ENCODE results near the gene DOCK4. TPM values are rescaled to one million over a fixed set of nuclear protein-coding genes. Genes with fewer than 3 reads are reported as not detected.

Gene DOCK4
- total RNA-seq, 1 donor from 2014 or later: 60.3 TPM

DNA sequence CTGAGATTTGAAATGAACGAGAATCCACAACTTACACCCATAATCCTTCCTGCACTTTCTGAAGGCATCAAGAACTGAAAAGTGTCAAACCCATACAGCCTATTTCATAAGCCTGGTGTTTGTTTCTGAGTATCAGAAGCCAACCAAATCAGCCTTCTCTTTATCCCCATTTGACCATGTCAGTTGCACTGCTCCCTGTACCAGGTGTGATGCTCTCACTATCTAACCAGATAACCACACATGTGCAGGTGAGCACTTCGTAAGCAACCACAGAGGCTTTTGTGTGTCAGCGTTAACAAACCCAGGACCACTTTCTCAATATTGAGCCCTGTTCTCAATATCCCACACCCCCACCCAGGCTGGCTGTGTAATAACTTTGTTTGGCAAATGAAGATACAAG lies 114.4 kb downstream of the DOCK4 start:
- Mint-ChIP-seq H3K4me3 (ENCODE audit: unreplicated experiment) (no peak overlapping the region), H3K27me3 (ENCODE audit: unreplicated experiment) (no peaks in the 10 kb centered on the region), H3K9me3 (ENCODE audit: unreplicated experiment) (no peaks in the 10 kb centered on the region), H3K27ac (ENCODE audit: unreplicated experiment) (no peak overlapping the region), H3K36me3 (ENCODE audit: unreplicated experiment) (no peaks in the 10 kb centered on the region), H3K4me1 (ENCODE audit: low read depth, unreplicated experiment) (no peaks in the 10 kb centered on the region)
- no peak for TF ChIP-seq CTCF (IDR thresholded peaks at IDR 0.05; ENCODE audit: partially characterized antibody, unreplicated experiment)
- DNase-seq: no peak

- no peak for TF ChIP-seq CTCF (IDR thresholded peaks at IDR 0.05; ENCODE audit: partially characterized antibody, unreplicated experiment)
- H3K27ac Mint-ChIP-seq (ENCODE audit: unreplicated experiment): no peak overlapping the region
- H3K4me1 Mint-ChIP-seq (ENCODE audit: low read depth, unreplicated experiment): no peaks in the 10 kb centered on the region
Observed at GRCh38 chr7:112089551-112089950, 116.6 kb downstream of the DOCK4 start.

DNA sequence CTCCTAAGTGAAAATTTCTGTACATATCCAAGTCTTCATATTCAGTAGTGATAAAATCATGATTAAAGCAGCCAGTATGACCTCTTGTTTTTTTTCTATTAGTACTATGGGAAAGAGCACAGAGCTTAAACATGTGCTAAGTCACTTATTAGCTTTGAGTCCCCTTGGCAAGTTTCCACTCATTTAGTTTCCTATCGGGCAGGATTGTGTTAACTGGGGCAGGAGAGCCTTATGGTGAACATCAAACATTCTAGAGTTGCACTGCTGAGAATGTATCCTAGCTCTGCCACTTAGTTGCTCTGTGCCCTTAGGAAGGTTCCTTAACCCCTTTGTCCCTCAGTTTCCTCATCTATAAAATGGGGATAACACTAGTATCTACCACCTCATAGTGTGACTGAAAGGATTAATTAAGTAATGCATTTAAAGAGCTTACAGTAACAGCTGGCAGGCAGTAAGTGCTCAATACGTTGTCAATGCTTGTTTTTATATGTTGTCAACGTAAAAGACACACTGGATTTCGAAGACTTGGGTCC lies 117.6 kb downstream of the DOCK4 start:
- TF ChIP-seq CTCF (IDR thresholded peaks at IDR 0.05; ENCODE audit: partially characterized antibody, unreplicated experiment): no peak
- H3K4me3 Mint-ChIP-seq (ENCODE audit: unreplicated experiment): no peak overlapping the region
- no peaks in the 10 kb centered on the region for H3K27me3 Mint-ChIP-seq (ENCODE audit: unreplicated experiment)
- H3K4me1 Mint-ChIP-seq (ENCODE audit: low read depth, unreplicated experiment): peaks cover 1% of the 10 kb centered on the region
- no peak overlapping the region for H3K27ac Mint-ChIP-seq (ENCODE audit: unreplicated experiment)
- no peaks in the 10 kb centered on the region for H3K36me3 Mint-ChIP-seq (ENCODE audit: unreplicated experiment)
- DNase-seq: no peak
- no peaks in the 10 kb centered on the region for H3K9me3 Mint-ChIP-seq (ENCODE audit: unreplicated experiment)

More at GRCh38 chr7:112089551-112089950, 116.6 kb downstream of the DOCK4 start:
- no peaks in the 10 kb centered on the region for H3K36me3 Mint-ChIP-seq (ENCODE audit: unreplicated experiment)
- no peak overlapping the region for H3K4me3 Mint-ChIP-seq (ENCODE audit: unreplicated experiment)
- no peaks in the 10 kb centered on the region for H3K9me3 Mint-ChIP-seq (ENCODE audit: unreplicated experiment)
- H3K27me3 Mint-ChIP-seq (ENCODE audit: unreplicated experiment): no peaks in the 10 kb centered on the region
- no peak for DNase-seq

GRCh38 chr7:112086496-112087254 lies 119.5 kb downstream of the DOCK4 start:
- Mint-ChIP-seq H3K4me1 (ENCODE audit: low read depth, unreplicated experiment) (peaks cover 2% of the 10 kb centered on the region), H3K27ac (ENCODE audit: unreplicated experiment) (no peak overlapping the region), H3K9me3 (ENCODE audit: unreplicated experiment) (no peaks in the 10 kb centered on the region), H3K36me3 (ENCODE audit: unreplicated experiment) (no peaks in the 10 kb centered on the region), H3K4me3 (ENCODE audit: unreplicated experiment) (no peak overlapping the region), H3K27me3 (ENCODE audit: unreplicated experiment) (no peaks in the 10 kb centered on the region)
- no peak for DNase-seq
- no peak for TF ChIP-seq CTCF (IDR thresholded peaks at IDR 0.05; ENCODE audit: partially characterized antibody, unreplicated experiment)

- peaks cover 2% of the 10 kb centered on the region for H3K27me3 Mint-ChIP-seq (ENCODE audit: unreplicated experiment)
- no peak overlapping the region for H3K27ac Mint-ChIP-seq (ENCODE audit: unreplicated experiment)
- DNase-seq: no peak
- H3K4me3 Mint-ChIP-seq (ENCODE audit: unreplicated experiment): no peak overlapping the region
- no peaks in the 10 kb centered on the region for H3K9me3 Mint-ChIP-seq (ENCODE audit: unreplicated experiment)
- H3K36me3 Mint-ChIP-seq (ENCODE audit: unreplicated experiment): no peaks in the 10 kb centered on the region
- peaks cover 3% of the 10 kb centered on the region for H3K4me1 Mint-ChIP-seq (ENCODE audit: low read depth, unreplicated experiment)
- no peak for TF ChIP-seq CTCF (IDR thresholded peaks at IDR 0.05; ENCODE audit: partially characterized antibody, unreplicated experiment)
Observed at GRCh38 chr7:112084520-112084971, 121.7 kb downstream of the DOCK4 start.
